Lower leg skin (tissue), 4 donors: ENCODE results near the gene FLOT1. TPM values are rescaled to one million over a fixed set of nuclear protein-coding genes. Genes with fewer than 3 reads are reported as not detected.

ENCODE experiments used
- DNase-seq, 2 donors: peaks; one replicate each; pipeline ENCODE4 v3.0.0-alpha.2; 2019; ENCODE audit warnings: low spot score in 2 of 2
- H3K4me3 ChIP-seq: fragments of 200-600 bp; sonication (generic); 2 replicates; pipeline ENCODE4 v1.5.1; 2017; ENCODE audit warnings: mild to moderate bottlenecking, low read depth; ENCODE audit not compliant: poor library complexity, severe bottlenecking
- POLR2A ChIP-seq, 2 donors: fragments of 450-650 bp; IDR thresholded peaks; one replicate each; pipeline ENCODE4 v1.6.1; 2016 to 2017; ENCODE audit warnings: antibody characterized with exemption in 2 of 2, mild to moderate bottlenecking in 1 of 2, moderate library complexity in 1 of 2
- WGBS, 2 donors: methylation state at CpG; one replicate each; pipeline ENCODE4 v1.1.5; 2018; 5-methylcytosine and 5-hydroxymethylcytosine counted together
- intact Hi-C: fragments of 100-400 bp; cut with DNase I; formaldehyde crosslinking; loops from one replicate; pipeline ENCODE4 v1.15.0; 2023; ENCODE audit warnings: low total_unique reads
- total RNA-seq, 4 donors: library from RNA; depleted of rRNA; stranded (reverse); fragments of >200 nt; gene quantifications; one replicate each; pipeline ENCODE4 v1.1.0, GENCODE V29; 2016
- TF ChIP-seq, protein P1 (sequence below), 3 donors: fragments of 450-650 bp; IDR thresholded peaks; one replicate each; pipeline ENCODE4 v1.5.1; 2016; ENCODE audit warnings: antibody characterized with exemption in 3 of 3, mild to moderate bottlenecking in 3 of 3, moderate library complexity in 2 of 3

The FLOT1 gene
- total RNA-seq, 4 donors from 2014 or later, result 40.2 to 64.1 (median 42.5) TPM

GRCh38 chr6:30781743-30782424 is 39.4 kb upstream of the FLOT1 start:
- DNase-seq, result peak; percentile 93 to 99
- no peak for TF ChIP-seq POLR2A (IDR thresholded peaks at IDR 0.05)
- TF ChIP-seq, protein P1, sequence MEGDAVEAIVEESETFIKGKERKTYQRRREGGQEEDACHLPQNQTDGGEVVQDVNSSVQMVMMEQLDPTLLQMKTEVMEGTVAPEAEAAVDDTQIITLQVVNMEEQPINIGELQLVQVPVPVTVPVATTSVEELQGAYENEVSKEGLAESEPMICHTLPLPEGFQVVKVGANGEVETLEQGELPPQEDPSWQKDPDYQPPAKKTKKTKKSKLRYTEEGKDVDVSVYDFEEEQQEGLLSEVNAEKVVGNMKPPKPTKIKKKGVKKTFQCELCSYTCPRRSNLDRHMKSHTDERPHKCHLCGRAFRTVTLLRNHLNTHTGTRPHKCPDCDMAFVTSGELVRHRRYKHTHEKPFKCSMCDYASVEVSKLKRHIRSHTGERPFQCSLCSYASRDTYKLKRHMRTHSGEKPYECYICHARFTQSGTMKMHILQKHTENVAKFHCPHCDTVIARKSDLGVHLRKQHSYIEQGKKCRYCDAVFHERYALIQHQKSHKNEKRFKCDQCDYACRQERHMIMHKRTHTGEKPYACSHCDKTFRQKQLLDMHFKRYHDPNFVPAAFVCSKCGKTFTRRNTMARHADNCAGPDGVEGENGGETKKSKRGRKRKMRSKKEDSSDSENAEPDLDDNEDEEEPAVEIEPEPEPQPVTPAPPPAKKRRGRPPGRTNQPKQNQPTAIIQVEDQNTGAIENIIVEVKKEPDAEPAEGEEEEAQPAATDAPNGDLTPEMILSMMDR (IDR thresholded peaks at IDR 0.05), result peak in 1 of 3 donors; percentile 79
- intact Hi-C loops, result no loop called here
- no peak overlapping the region for H3K4me3 ChIP-seq
- 21 to 26% methylated on average over 13 of the region's 13 CpGs for WGBS, 2 donors

DNA sequence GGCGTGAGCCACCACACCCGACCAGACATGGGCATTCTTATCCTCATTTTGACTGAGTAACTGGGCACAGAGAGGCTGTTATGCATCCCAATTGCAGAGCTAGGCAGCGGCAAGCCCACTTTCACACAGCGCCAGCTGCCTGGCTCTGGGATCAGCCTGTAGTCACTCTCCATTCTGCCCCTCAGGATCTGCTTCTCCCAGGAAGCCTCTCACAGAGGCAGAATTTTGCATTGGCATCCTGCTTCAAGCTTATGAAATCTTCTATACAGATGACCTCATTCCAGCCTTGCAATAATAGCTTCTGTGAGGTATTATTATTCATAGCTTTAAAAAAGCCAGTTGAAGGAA is 38.9 kb upstream of the FLOT1 start:
- no peak overlapping the region for H3K4me3 ChIP-seq
- DNase-seq, result no peak
- 66 to 81% methylated on average over 4 of the region's 4 CpGs for WGBS, 2 donors
- TF ChIP-seq, protein P1 (IDR thresholded peaks at IDR 0.05), result no peak
- TF ChIP-seq POLR2A (IDR thresholded peaks at IDR 0.05), result no peak
- intact Hi-C loops, result no loop called here

- whole genome bisulfite sequencing, 2 donors, result 95 to 100% methylated on average over 1 of the region's 1 CpG
- no peak overlapping the region for H3K4me3 ChIP-seq
- no peak for DNase-seq
- intact Hi-C loops, result no loop called here
- TF ChIP-seq POLR2A (IDR thresholded peaks at IDR 0.05), result no peak
- TF ChIP-seq, protein P1 (IDR thresholded peaks at IDR 0.05), result no peak
These were observed 38.1 kb upstream of the FLOT1 start for GRCh38 chr6:30780642-30780920.

GRCh38 chr6:30779850-30780641 is 37.6 kb upstream of the FLOT1 start:
- TF ChIP-seq, protein P1 (IDR thresholded peaks at IDR 0.05), result no peak
- TF ChIP-seq POLR2A (IDR thresholded peaks at IDR 0.05), result no peak
- no peak overlapping the region for H3K4me3 ChIP-seq
- no peak for DNase-seq
- 87 to 93% methylated on average over 10 of the region's 10 CpGs for WGBS, 2 donors
- intact Hi-C loops, result no loop called here

- no peak for TF ChIP-seq POLR2A (IDR thresholded peaks at IDR 0.05)
- TF ChIP-seq, protein P1 (IDR thresholded peaks at IDR 0.05), result no peak
- no peak for DNase-seq
- intact Hi-C loops, result no loop called here
- no peak overlapping the region for H3K4me3 ChIP-seq
- WGBS, 2 donors, result 67 to 76% methylated on average over 3 of the region's 3 CpGs
These were observed 35.6 kb upstream of the FLOT1 start for GRCh38 chr6:30778001-30778635.
